Caco-2 (cell line): ENCODE measurements around the gene IRF2. TPM values are rescaled to one million over a fixed set of nuclear protein-coding genes. Genes with fewer than 3 reads are reported as not detected.

ENCODE experiments used
- BruUV-seq: library from RNA; stranded (reverse); fragments of 400-500 nt; replicated peaks from 2 replicates; lab custom pipeline; 2021; lab: Mats Ljungman, UMichigan
- CTCF ChIA-PET: fragments of 300-600 bp; sonication (Branson Sonifier 250); formaldehyde crosslinking; loops from one replicate; lab custom pipeline; 2022; ENCODE audit warnings: antibody characterized with exemption; lab: Charles Lee
- POLR2A ChIA-PET: fragments of 300-600 bp; sonication (Branson Sonifier 250); formaldehyde crosslinking; loops from one replicate; lab custom pipeline; 2022; ENCODE audit warnings: antibody characterized with exemption; lab: Charles Lee
- DNase-seq, 2 experiments: peaks; one replicate each; pipeline versions ENCODE4 v3.0.0 to v3.0.0-alpha.2; 2020 to 2022
- H3K27me3 ChIP-seq: replicated peaks from 2 replicates; pipeline ENCODE4 v1.6.0; 2011; ENCODE audit warnings: low read length; ENCODE audit not compliant: control insufficient read depth, insufficient read depth
- H3K36me3 ChIP-seq: 2 replicates; pipeline ENCODE4 v1.5.1; 2011; ENCODE audit warnings: low read length; ENCODE audit not compliant: control insufficient read depth, insufficient read depth
- H3K4me1 ChIP-seq: fragments of 250-450 bp; sonication (Bioruptor Pico); 2 replicates; pipeline ENCODE4 v1.5.1; 2020; ENCODE audit warnings: mild to moderate bottlenecking
- H3K4me3 ChIP-seq: 2 replicates; pipeline ENCODE4 v1.5.1; 2011; ENCODE audit warnings: low read depth, mild to moderate bottlenecking, control low read depth, low read length
- H3K9me3 ChIP-seq: fragments of 250-450 bp; sonication (Bioruptor Pico); 2 replicates; pipeline ENCODE4 v1.5.1; 2020; ENCODE audit warnings: mild to moderate bottlenecking, moderate library complexity
- H3K27ac Mint-ChIP-seq: one replicate; pipeline ENCODE4 v1.8.0; 2022; ENCODE audit warnings: mixed read lengths; ENCODE audit not compliant: unreplicated experiment
- H3K27me3 Mint-ChIP-seq: one replicate; pipeline ENCODE4 v1.8.0; 2022; ENCODE audit warnings: mixed read lengths; ENCODE audit not compliant: insufficient read depth, unreplicated experiment
- H3K36me3 Mint-ChIP-seq: one replicate; pipeline ENCODE4 v1.8.0; 2022; ENCODE audit warnings: mild to moderate bottlenecking, mixed read lengths; ENCODE audit not compliant: insufficient read depth, unreplicated experiment
- H3K4me1 Mint-ChIP-seq: one replicate; pipeline ENCODE4 v1.8.0; 2022; ENCODE audit warnings: low read depth, mixed read lengths; ENCODE audit not compliant: unreplicated experiment
- H3K4me3 Mint-ChIP-seq: one replicate; pipeline ENCODE4 v1.8.0; 2022; ENCODE audit warnings: mild to moderate bottlenecking, moderate library complexity, mixed read lengths; ENCODE audit not compliant: unreplicated experiment
- H3K9me3 Mint-ChIP-seq: one replicate; pipeline ENCODE4 v1.8.0; 2022; ENCODE audit warnings: mixed read lengths; ENCODE audit not compliant: unreplicated experiment
- CTCF ChIP-seq, 2 experiments: fragments of 200-600 bp in 1 of 2; IDR thresholded peaks; 1 replicate in 1 of 2; 2 replicates in 1 of 2; pipeline versions ENCODE4 v1.5.1 to v1.8.0; 2011 to 2022; ENCODE audit warnings: antibody characterized with exemption in 1 of 2, control low read depth in 1 of 2, inconsistent platforms in 1 of 2, low read depth in 1 of 2, low read length in 1 of 2, mild to moderate bottlenecking in 1 of 2, moderate library complexity in 1 of 2; ENCODE audit not compliant: insufficient read depth in 1 of 2, severe bottlenecking in 1 of 2, unreplicated experiment in 1 of 2
- intact Hi-C: fragments of 100-400 bp; cut with micrococcal nuclease; formaldehyde crosslinking; loops from one replicate; pipeline ENCODE4 v1.10.0; 2022; ENCODE audit not compliant: unreplicated experiment
- total RNA-seq: library from RNA; stranded (reverse); gene quantifications from 2 replicates; pipeline ENCODE4 v1.2.3, GENCODE V29; 2022

Gene IRF2
- total RNA-seq, 1 experiment from 2014 or later = 9.2 TPM

GRCh38 chr4:184424279-184424678 lies 50.1 kb downstream of the IRF2 start:
- peaks cover 9% of the 10 kb centered on the region for H3K9me3 Mint-ChIP-seq
- no peak for DNase-seq
- no peaks in the 10 kb centered on the region for H3K36me3 ChIP-seq
- H3K36me3 Mint-ChIP-seq = peaks cover 10% of the 10 kb centered on the region
- ChIA-PET POLR2A (no interaction called here), CTCF (no interaction called here)
- no peaks in the 10 kb centered on the region for H3K4me1 ChIP-seq
- no peak for TF ChIP-seq CTCF (IDR thresholded peaks at IDR 0.05; ENCODE audit: insufficient read depth in 1 of 2, low read depth in 1 of 2, low read length in 1 of 2, severe bottlenecking in 1 of 2, unreplicated experiment in 1 of 2)
- no peaks in the 10 kb centered on the region for H3K4me1 Mint-ChIP-seq
- H3K9me3 ChIP-seq = no peaks in the 10 kb centered on the region
- no peak overlapping the region for H3K4me3 ChIP-seq
- H3K4me3 Mint-ChIP-seq = no peak overlapping the region
- no peaks in the 10 kb centered on the region for H3K27me3 ChIP-seq
- intact Hi-C loops = no loop called here
- H3K27me3 Mint-ChIP-seq = no peaks in the 10 kb centered on the region
- no peak overlapping the region for H3K27ac Mint-ChIP-seq
- no TSS peak for BruUV-seq

- H3K9me3 ChIP-seq = no peaks in the 10 kb centered on the region
- H3K27me3 Mint-ChIP-seq = no peaks in the 10 kb centered on the region
- no peak for TF ChIP-seq CTCF (IDR thresholded peaks at IDR 0.05; ENCODE audit: insufficient read depth in 1 of 2, low read depth in 1 of 2, low read length in 1 of 2, severe bottlenecking in 1 of 2, unreplicated experiment in 1 of 2)
- no peak overlapping the region for H3K27ac Mint-ChIP-seq
- no peaks in the 10 kb centered on the region for H3K27me3 ChIP-seq
- H3K4me3 Mint-ChIP-seq = no peak overlapping the region
- H3K9me3 Mint-ChIP-seq = peaks cover 9% of the 10 kb centered on the region
- no peaks in the 10 kb centered on the region for H3K4me1 ChIP-seq
- DNase-seq = no peak
- H3K36me3 Mint-ChIP-seq = peaks cover 14% of the 10 kb centered on the region
- no peaks in the 10 kb centered on the region for H3K36me3 ChIP-seq
- ChIA-PET POLR2A (no interaction called here), CTCF (no interaction called here)
- no peak overlapping the region for H3K4me3 ChIP-seq
- intact Hi-C loops = no loop called here
- no TSS peak for BruUV-seq
- peaks cover 7% of the 10 kb centered on the region for H3K4me1 Mint-ChIP-seq
Observed at GRCh38 chr4:184423003-184423686, 51.2 kb downstream of the IRF2 start.

GRCh38 chr4:184422378-184422777 lies 52.0 kb downstream of the IRF2 start:
- no peak for DNase-seq
- H3K36me3 ChIP-seq = no peaks in the 10 kb centered on the region
- BruUV-seq = no TSS peak
- no peak overlapping the region for H3K4me3 Mint-ChIP-seq
- POLR2A ChIA-PET = no interaction called here
- H3K27ac Mint-ChIP-seq = no peak overlapping the region
- peaks cover 8% of the 10 kb centered on the region for H3K4me1 Mint-ChIP-seq
- CTCF ChIA-PET = no interaction called here
- intact Hi-C loops = no loop called here
- TF ChIP-seq CTCF (IDR thresholded peaks at IDR 0.05; ENCODE audit: insufficient read depth in 1 of 2, low read depth in 1 of 2, low read length in 1 of 2, severe bottlenecking in 1 of 2, unreplicated experiment in 1 of 2) = no peak
- H3K9me3 ChIP-seq = no peaks in the 10 kb centered on the region
- H3K27me3 ChIP-seq = no peaks in the 10 kb centered on the region
- peaks cover 9% of the 10 kb centered on the region for H3K9me3 Mint-ChIP-seq
- H3K36me3 Mint-ChIP-seq = peaks cover 14% of the 10 kb centered on the region
- H3K4me3 ChIP-seq = no peak overlapping the region
- no peaks in the 10 kb centered on the region for H3K4me1 ChIP-seq
- H3K27me3 Mint-ChIP-seq = no peaks in the 10 kb centered on the region
